Activated B cell treated with CpG ODN at 0.5 μM for 24 hours (primary cell): ENCODE results near the gene RAVER2. TPM values are rescaled to one million over a fixed set of nuclear protein-coding genes. Genes with fewer than 3 reads are reported as not detected.
"Not testable (repeated sequence)": the region's sequence is repeated elsewhere in the genome, so short reads cannot be mapped to it uniquely, and the experiment has no call there.

Experiments
- ATAC-seq: fragments of 200-7000 bp; cut with Tn5 transposase; one replicate; pipeline ENCODE4 v1.10.0; 2021; ENCODE audit warnings: low read depth, mild to moderate bottlenecking, moderate library complexity
- CTCF ChIA-PET: fragments of 350-600 bp; sonication (Branson Sonifier 250); formaldehyde crosslinking; loops from one replicate; lab custom pipeline; 2021; ENCODE audit warnings: antibody characterized with exemption; lab: Charles Lee
- POLR2A ChIA-PET: fragments of 350-600 bp; sonication (Branson Sonifier 250); formaldehyde crosslinking; loops from one replicate; lab custom pipeline; 2021; ENCODE audit warnings: antibody characterized with exemption; lab: Charles Lee
- DNase-seq: peaks from one replicate; pipeline ENCODE4 v3.0.0; 2022
- H3K27ac Mint-ChIP-seq: one replicate; pipeline ENCODE4 v1.8.0; 2020; ENCODE audit warnings: mixed read lengths
- H3K27me3 Mint-ChIP-seq: one replicate; pipeline ENCODE4 v1.8.0; 2021; ENCODE audit warnings: mixed read lengths
- H3K36me3 Mint-ChIP-seq: one replicate; pipeline ENCODE4 v1.8.0; 2021; ENCODE audit warnings: low read depth, mixed read lengths
- H3K4me1 Mint-ChIP-seq: one replicate; pipeline ENCODE4 v1.8.0; 2021; ENCODE audit warnings: mixed read lengths
- H3K4me3 Mint-ChIP-seq: one replicate; pipeline ENCODE4 v1.8.0; 2020; ENCODE audit warnings: mild to moderate bottlenecking, mixed read lengths
- H3K9me3 Mint-ChIP-seq: one replicate; pipeline ENCODE4 v1.8.0; 2020; ENCODE audit warnings: mixed read lengths
- intact Hi-C: fragments of 100-400 bp; cut with micrococcal nuclease; formaldehyde crosslinking; loops from one replicate; pipeline ENCODE4 v1.15.1; 2024
- total RNA-seq: library from RNA; stranded (reverse); gene quantifications from 2 replicates; pipeline ENCODE4 v1.2.3, GENCODE V29; 2022
- TF ChIP-seq, protein P1 (sequence below): fragments of 200-600 bp; IDR thresholded peaks from one replicate; pipeline ENCODE4 v1.8.0; 2022; ENCODE audit warnings: antibody characterized with exemption, mild to moderate bottlenecking

Gene RAVER2
- total RNA-seq, 1 donor from 2014 or later: 1.2 TPM

DNA sequence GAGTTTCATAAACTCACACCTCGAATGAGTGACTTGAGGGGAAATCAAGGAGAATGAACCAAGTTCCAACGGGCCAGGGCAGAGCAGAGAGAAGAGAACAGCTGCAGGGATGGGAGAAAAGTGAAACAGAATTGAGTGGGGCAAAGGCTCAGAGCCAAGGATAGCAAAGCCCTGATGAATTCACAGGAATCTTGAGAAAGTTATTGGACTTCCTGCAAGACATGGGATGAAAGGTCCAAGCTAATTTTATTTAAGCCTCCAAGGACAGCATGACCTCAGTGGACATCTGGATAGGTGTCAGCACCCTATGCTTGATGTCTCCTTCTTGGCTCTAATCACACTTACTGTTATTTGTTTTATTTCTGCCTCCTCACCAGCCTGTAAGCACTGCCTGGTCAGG is 43.0 kb upstream of the RAVER2 start:
- ChIA-PET POLR2A (no interaction called here), CTCF (no interaction called here)
- no peak overlapping the region for H3K27ac Mint-ChIP-seq
- DNase-seq (no peak), ATAC-seq (no peak)
- H3K4me1 Mint-ChIP-seq: no peaks in the 10 kb centered on the region
- peaks cover 16% of the 10 kb centered on the region for H3K27me3 Mint-ChIP-seq
- no peaks in the 10 kb centered on the region for H3K9me3 Mint-ChIP-seq
- H3K4me3 Mint-ChIP-seq: no peak overlapping the region
- TF ChIP-seq, protein P1, sequence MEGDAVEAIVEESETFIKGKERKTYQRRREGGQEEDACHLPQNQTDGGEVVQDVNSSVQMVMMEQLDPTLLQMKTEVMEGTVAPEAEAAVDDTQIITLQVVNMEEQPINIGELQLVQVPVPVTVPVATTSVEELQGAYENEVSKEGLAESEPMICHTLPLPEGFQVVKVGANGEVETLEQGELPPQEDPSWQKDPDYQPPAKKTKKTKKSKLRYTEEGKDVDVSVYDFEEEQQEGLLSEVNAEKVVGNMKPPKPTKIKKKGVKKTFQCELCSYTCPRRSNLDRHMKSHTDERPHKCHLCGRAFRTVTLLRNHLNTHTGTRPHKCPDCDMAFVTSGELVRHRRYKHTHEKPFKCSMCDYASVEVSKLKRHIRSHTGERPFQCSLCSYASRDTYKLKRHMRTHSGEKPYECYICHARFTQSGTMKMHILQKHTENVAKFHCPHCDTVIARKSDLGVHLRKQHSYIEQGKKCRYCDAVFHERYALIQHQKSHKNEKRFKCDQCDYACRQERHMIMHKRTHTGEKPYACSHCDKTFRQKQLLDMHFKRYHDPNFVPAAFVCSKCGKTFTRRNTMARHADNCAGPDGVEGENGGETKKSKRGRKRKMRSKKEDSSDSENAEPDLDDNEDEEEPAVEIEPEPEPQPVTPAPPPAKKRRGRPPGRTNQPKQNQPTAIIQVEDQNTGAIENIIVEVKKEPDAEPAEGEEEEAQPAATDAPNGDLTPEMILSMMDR: no peak
- H3K36me3 Mint-ChIP-seq: no peaks in the 10 kb centered on the region
- intact Hi-C loops: no loop called here

DNA sequence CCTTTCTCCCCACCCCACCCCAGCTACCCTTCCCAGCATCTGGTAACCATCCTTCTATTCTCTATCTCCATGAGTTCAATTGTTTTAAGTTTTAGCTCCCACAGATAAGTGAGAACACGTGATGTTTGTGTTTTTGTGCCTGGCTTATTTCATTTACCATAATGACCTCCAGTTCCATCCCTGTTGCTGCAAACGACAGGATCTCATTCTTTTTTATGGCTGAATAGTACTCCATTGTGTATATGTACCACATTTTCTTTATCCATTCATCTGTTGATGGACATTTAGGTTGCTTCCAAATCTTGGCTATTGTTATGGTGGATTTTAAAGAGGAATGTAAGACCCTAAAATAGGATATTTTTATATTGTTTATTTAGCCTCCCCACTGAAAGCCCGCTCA is 42.2 kb upstream of the RAVER2 start:
- intact Hi-C loops, CTCF ChIA-PET, POLR2A ChIA-PET, H3K9me3 Mint-ChIP-seq, ATAC-seq, H3K4me3 Mint-ChIP-seq, H3K4me1 Mint-ChIP-seq, DNase-seq, H3K27ac Mint-ChIP-seq, H3K36me3 Mint-ChIP-seq: not testable (repeated sequence)
- peaks cover 16% of the 10 kb centered on the region for H3K27me3 Mint-ChIP-seq

DNA sequence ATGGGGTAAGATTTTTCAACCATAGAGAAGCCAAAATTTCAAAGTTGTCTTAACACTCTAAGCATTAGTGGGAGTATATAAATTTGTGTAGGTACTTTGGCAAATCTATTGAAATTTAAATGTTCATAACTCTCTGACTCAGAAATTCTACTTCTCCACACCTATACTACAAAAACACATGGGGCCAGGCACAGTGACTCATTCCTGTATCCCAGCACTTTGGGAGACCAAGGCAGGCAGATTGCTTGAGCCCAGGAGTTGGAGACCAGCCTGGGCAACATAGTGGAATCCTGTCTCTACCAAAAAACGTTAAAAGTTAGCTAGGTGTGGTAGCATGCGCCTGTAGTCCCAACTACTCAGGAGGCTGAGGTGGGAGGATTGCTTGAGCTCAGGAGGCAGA is 41.3 kb upstream of the RAVER2 start:
- H3K4me1 Mint-ChIP-seq: no peaks in the 10 kb centered on the region
- TF ChIP-seq, protein P1: no peak
- H3K9me3 Mint-ChIP-seq: no peaks in the 10 kb centered on the region
- ATAC-seq (no peak), DNase-seq (no peak)
- H3K27ac Mint-ChIP-seq: no peak overlapping the region
- H3K4me3 Mint-ChIP-seq: no peak overlapping the region
- H3K27me3 Mint-ChIP-seq: peaks cover 16% of the 10 kb centered on the region
- CTCF ChIA-PET: no interaction called here
- H3K36me3 Mint-ChIP-seq: no peaks in the 10 kb centered on the region
- POLR2A ChIA-PET: no interaction called here
- intact Hi-C loops: no loop called here

DNA sequence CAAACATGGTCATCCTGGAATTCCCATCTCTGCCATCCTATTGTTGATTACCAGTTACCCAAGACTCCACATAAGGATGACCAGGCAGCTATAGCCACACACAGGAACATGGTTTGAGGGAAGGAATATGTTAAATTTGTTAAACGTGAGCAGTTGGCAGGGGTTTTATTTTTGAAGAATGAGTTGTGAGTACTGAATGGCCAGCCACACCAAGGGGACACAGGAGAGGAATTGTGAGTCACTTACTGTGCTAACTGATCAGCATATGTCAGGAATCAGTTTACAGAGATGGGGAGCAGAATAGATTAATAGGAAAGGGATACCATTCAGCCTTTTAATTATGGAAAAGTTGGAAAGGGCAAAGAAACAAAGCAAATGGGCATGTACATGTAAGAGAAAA is 39.3 kb upstream of the RAVER2 start:
- H3K4me3 Mint-ChIP-seq: no peak overlapping the region
- POLR2A ChIA-PET: no interaction called here
- TF ChIP-seq, protein P1: no peak
- intact Hi-C loops: no loop called here
- ATAC-seq: no peak
- H3K27me3 Mint-ChIP-seq: peaks cover 12% of the 10 kb centered on the region
- CTCF ChIA-PET: no interaction called here
- no peaks in the 10 kb centered on the region for H3K9me3 Mint-ChIP-seq
- no peak for DNase-seq
- no peaks in the 10 kb centered on the region for H3K36me3 Mint-ChIP-seq
- no peak overlapping the region for H3K27ac Mint-ChIP-seq
- H3K4me1 Mint-ChIP-seq: peaks cover 3% of the 10 kb centered on the region

DNA sequence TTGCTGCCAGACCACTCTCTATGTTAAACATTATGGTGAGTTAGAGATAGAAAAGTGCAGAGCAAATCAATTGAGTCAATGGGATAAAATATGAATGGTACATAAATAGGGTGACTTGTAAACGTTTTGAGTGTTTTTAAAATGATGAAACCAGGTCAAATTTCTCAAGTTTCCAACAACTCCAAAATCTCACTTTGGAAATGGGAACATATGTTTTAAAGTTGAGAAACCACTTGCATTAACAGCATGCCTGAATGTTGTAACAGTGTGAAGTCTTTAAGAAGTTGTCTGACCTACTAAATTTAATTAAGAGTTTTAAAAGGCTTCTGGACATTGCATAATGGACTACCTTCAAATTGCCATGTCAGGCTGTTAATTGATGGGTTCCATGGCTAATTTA is 33.6 kb upstream of the RAVER2 start:
- H3K36me3 Mint-ChIP-seq: no peaks in the 10 kb centered on the region
- intact Hi-C loops: no loop called here
- TF ChIP-seq, protein P1: no peak
- ChIA-PET CTCF (no interaction called here), POLR2A (no interaction called here)
- H3K4me1 Mint-ChIP-seq: peaks cover 3% of the 10 kb centered on the region
- H3K27ac Mint-ChIP-seq: no peak overlapping the region
- no peaks in the 10 kb centered on the region for H3K9me3 Mint-ChIP-seq
- no peaks in the 10 kb centered on the region for H3K27me3 Mint-ChIP-seq
- no peak overlapping the region for H3K4me3 Mint-ChIP-seq
- ATAC-seq: no peak
- no peak for DNase-seq

- TF ChIP-seq, protein P1: no peak
- POLR2A ChIA-PET: no interaction called here
- no peak overlapping the region for H3K27ac Mint-ChIP-seq
- no peaks in the 10 kb centered on the region for H3K9me3 Mint-ChIP-seq
- H3K4me1 Mint-ChIP-seq: peaks cover 3% of the 10 kb centered on the region
- H3K36me3 Mint-ChIP-seq: no peaks in the 10 kb centered on the region
- no peaks in the 10 kb centered on the region for H3K27me3 Mint-ChIP-seq
- no peak for ATAC-seq
- no peak overlapping the region for H3K4me3 Mint-ChIP-seq
- CTCF ChIA-PET: no interaction called here
- intact Hi-C loops: no loop called here
- no peak for DNase-seq
These were observed 32.8 kb upstream of the RAVER2 start for GRCh38 chr1:64712049-64712448.
